PC-9 (cell line): ENCODE results near the gene CWC27.

Experiments used
- EZH2 ChIP-seq: fragments of 200-600 bp; sonication (generic); IDR thresholded peaks from 2 replicates; pipeline ENCODE4 v1.8.0; 2017; ENCODE audit warnings: antibody characterized with exemption, low read depth
- TF ChIP-seq, protein P1 (sequence below): fragments of 200-600 bp; sonication (generic); conservative IDR thresholded peaks from 2 replicates; pipeline ENCODE4 v1.6.1; 2017; ENCODE audit warnings: mixed run types, antibody characterized with exemption, mild to moderate bottlenecking, moderate library complexity

DNA sequence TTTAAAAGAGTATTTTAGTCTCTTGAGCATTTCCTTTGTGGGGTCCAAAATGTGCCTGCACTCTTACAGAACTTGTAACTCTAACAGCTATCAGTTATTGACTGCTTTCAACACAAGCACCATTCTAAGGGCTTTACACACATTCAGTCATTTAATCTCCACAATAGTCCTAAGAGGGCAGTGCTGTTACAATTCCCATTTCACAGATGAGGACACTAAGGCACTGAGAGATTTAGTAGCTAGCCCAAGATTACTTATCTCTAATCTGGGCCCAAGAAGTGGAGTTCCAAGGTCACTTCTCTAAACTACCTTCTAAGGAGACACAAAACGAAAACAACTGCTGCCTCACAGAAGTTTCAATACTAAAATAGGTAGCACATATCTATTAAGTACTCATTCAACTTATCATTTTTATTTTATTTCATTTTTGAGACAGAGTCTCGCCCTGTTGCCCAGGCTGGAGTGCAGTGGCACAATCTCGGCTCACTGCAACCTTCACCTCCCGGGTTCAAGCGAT, 275.2 kb downstream of the CWC27 start:
- TF ChIP-seq, protein P1, sequence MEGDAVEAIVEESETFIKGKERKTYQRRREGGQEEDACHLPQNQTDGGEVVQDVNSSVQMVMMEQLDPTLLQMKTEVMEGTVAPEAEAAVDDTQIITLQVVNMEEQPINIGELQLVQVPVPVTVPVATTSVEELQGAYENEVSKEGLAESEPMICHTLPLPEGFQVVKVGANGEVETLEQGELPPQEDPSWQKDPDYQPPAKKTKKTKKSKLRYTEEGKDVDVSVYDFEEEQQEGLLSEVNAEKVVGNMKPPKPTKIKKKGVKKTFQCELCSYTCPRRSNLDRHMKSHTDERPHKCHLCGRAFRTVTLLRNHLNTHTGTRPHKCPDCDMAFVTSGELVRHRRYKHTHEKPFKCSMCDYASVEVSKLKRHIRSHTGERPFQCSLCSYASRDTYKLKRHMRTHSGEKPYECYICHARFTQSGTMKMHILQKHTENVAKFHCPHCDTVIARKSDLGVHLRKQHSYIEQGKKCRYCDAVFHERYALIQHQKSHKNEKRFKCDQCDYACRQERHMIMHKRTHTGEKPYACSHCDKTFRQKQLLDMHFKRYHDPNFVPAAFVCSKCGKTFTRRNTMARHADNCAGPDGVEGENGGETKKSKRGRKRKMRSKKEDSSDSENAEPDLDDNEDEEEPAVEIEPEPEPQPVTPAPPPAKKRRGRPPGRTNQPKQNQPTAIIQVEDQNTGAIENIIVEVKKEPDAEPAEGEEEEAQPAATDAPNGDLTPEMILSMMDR = no peak
- TF ChIP-seq EZH2 = no peak
